Left hindlimb (tissue), 1 donor: ENCODE data around the gene PWP2.
"Not testable (repeated sequence)": the region's sequence is repeated elsewhere in the genome, so short reads cannot be mapped to it uniquely, and the experiment has no call there.

Source experiments
- DNase-seq: peaks from one replicate; pipeline ENCODE4 v3.0.0-alpha.2; 2018

Gene PWP2

DNA sequence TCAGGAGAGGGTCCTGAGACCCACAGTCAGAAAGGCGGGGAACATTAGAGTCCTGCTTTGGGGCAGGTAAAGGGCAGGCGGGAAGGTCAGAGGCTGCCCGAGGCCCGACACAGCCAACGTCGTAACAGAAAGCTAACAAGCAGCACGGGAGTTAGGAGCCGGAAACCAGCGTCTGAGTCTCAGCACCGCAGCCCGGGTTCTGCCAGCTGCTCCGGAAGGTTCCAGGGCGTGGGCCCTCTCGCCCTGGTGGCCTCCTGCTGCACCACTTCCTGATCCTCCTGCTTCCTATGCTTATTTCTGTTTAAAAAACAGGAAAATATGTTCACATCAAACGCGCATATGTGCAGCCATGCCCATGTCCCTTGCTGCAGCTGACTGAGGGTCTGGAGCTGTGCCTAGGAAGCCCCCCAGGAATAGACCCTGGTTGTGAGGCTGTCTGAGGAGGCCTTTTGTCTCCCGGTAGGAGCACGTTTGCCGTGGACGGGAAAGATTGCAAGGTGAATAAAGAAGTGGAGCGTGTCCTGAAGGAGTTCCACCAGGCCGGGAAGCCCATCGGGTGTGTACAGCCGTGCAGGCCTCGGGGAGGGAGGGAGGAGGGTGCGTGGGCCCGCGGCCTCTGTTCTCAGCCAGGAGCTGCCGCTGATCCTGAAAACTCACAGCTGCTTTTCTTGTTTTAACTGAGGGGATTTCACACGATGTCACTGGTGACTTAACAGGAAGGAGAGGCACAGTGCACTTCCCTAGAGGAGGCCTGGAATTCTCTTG, 32.8 kb downstream of the PWP2 start:
- DNase-seq: not testable (repeated sequence)

- not testable (repeated sequence) for DNase-seq
These were observed 33.3 kb downstream of the PWP2 start for GRCh38 chr21:44140552-44140932.

- not testable (repeated sequence) for DNase-seq
These were observed 35.3 kb downstream of the PWP2 start for GRCh38 chr21:44142470-44142869.

GRCh38 chr21:44143380-44143779, 36.2 kb downstream of the PWP2 start:
- not testable (repeated sequence) for DNase-seq

GRCh38 chr21:44143996-44144395, 36.8 kb downstream of the PWP2 start:
- not testable (repeated sequence) for DNase-seq

DNA sequence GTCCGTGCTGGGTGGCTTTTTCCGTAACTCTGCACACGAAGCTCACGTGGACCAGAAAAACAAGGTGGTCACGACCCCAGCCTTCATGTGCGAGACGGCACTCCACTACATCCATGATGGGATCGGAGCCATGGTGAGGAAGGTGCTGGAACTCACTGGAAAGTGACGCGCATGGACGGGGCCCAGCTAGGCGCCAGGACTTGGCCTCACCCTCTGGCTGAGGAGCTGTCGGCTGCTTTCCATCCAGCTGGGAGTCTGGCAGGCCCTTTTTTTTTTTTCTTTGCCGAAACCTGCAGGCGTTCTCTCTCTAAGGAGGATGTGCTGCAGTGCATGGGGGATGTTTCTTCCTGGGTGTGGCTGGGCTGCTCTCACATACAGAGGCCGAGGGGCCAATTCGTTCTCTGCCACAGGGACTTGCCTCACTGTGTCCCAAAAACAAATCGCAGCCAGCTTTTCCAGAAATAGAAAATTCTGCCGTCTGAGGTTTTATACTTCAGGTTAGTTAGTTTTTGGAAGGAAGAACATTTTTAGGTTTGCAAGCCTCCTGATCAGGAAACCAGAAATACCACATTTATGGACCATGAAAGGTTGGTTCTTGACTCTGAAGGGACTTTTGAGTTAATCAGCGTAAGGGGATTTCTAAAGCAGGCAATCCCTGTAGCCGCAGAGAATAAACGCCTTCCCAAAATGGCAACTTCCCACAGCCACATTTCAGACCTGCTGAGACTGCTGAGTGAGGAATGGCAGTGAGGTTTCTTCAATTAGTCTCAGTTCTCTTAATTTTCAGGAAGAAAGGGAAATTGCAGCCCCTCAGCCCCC, 37.8 kb downstream of the PWP2 start:
- DNase-seq: not testable (repeated sequence)

DNA sequence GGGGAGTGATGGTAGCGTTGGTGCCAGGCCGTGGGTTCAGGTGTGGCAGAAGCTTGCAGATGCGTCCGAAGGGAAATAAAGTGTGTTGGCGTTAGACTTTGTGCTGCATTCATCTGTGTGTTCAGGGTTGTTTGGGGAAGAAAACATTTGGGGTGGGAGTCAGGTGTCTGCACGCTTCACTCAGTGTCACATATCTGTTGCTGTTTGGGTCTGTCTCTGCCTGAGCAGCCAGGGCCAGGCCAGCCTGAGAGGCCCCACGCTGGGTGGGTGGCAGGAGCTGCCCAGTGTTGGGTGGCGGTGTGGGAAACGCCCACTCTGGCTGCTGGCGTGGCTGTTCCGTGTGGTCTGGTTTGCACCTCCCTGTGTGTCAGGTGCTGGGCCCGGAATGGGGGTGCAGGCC, 38.4 kb downstream of the PWP2 start:
- DNase-seq: not testable (repeated sequence)

GRCh38 chr21:44147108-44147507, 39.9 kb downstream of the PWP2 start:
- DNase-seq: not testable (repeated sequence)

GRCh38 chr21:44150255-44150654, 43.1 kb downstream of the PWP2 start:
- not testable (repeated sequence) for DNase-seq

- not testable (repeated sequence) for DNase-seq
These were observed 46.2 kb downstream of the PWP2 start for GRCh38 chr21:44153214-44153888.

DNA sequence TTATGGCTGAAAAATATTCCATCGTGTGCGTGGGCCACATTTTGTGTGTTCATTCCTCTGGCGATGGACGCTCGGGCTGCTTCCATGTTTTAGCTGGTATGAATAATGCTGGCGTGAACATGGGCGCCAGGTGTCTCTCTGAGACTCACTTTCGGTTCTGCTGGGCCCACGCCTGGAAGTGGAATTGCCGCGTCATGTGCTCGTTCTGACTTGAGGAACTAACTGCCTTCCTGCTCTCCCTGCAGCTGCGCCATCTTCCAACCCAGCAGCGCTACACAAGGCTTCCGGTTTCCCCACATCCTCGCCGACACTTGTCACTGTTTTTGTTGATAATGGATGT, 46.7 kb downstream of the PWP2 start:
- not testable (repeated sequence) for DNase-seq

DNA sequence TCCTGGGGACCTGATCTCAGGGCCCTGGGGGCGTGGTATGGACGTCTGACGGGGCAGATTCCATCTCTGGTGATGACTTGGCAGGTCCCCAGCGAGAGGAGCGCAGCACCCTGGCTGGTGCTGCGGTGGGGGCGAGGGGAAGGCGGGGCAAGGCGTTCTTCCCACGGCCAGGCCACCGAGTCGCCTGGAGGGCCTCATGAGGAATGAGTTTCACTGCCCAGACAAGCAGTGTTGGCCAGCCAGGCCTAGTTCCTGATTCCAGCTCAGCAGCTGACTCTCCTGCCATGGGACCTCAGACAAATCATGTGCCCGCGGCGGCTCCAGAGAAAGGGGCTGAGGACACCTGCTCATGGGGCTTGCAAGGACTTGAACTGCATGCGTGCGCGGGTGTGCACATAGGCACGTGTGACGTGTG, 47.6 kb downstream of the PWP2 start:
- DNase-seq: not testable (repeated sequence)

DNA sequence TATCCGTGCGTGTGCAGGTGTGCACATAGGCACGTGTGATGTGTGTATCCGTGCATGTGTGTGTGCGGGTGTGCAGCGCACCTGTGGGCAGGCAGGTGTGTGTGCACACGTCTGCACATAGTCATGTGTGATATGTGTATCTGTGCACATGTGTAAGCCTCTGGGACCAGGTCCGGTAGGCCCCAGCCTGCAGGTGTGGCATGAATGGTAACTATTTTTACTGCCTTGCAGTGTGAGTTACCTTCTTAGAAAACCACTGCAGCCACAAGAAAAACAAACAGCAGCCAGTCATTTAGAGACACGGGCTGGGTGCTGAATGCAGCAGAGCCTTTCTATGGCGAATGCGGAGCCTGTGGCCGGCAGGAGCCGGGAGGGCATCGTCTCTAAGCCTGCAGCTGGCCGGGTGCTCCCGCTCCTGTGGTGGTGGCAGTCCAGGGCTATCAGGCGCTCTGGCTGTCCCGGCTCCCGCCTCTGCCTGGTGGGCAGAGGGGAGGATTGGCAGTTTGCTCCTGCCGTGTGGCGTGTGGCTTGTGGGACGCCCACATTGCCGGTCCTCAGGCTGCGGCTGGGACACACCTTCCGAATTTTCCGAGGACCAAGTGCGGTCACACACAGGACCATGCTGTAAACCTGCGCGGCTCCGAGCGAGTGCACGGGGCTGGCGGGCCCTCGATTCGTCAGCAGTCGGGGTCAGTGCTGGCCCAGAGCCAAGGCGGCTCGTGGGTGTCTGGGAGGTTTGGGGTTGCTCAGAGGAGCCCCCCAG, 48.2 kb downstream of the PWP2 start:
- not testable (repeated sequence) for DNase-seq

GRCh38 chr21:44155994-44156380, 48.8 kb downstream of the PWP2 start:
- not testable (repeated sequence) for DNase-seq

GRCh38 chr21:44157439-44158081, 50.4 kb downstream of the PWP2 start:
- DNase-seq: not testable (repeated sequence)

- not testable (repeated sequence) for DNase-seq
These were observed 50.9 kb downstream of the PWP2 start for GRCh38 chr21:44158082-44158468.

GRCh38 chr21:44159349-44160297, 52.4 kb downstream of the PWP2 start:
- DNase-seq: not testable (repeated sequence)

DNA sequence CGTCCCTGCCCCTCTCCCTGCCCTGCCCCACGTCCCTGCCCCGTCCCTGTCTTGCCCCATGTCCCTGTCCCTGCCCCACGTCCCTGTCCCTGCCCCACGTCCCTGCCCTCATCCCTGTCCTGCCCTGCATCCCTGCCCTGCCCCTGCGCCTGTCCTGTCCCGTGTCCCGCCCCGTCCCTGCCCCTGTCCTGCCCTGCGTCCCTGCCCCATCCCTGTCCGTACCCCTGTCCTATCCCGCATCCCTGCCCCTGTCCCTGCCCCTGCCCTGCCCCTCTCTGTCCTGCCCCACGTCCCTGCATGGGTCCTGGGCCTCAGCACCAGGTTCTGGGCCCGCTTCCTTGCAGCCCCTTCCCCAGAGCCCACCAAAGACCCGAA, 53.1 kb downstream of the PWP2 start:
- not testable (repeated sequence) for DNase-seq

GRCh38 chr21:44160821-44161220, 53.6 kb downstream of the PWP2 start:
- not testable (repeated sequence) for DNase-seq

DNA sequence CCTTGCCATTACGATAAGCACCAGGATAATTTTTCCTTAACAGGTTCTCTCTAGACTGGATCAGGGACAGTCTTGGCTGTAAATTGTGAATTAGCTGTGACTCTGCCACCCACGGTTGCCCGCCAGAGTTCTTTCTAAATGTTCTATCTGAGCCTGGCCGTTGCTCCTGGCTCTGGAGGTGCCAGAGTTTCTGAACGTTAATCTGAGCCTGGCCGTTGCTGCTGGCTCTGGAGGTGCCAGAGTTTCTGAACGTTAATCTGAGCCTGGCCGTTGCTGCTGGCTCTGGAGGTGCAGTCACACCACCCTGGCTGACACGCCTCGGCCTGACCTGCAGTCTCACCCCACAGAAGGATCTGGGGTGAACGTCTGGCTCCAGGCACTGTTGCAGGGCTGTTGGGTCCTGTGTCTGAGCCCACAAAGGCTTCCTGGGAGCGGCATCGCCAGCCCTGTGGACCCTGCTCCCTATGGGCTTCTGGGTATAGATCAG, 56.0 kb downstream of the PWP2 start:
- DNase-seq: not testable (repeated sequence)

GRCh38 chr21:44165933-44166332, 58.7 kb downstream of the PWP2 start:
- not testable (repeated sequence) for DNase-seq
